GM21737 (cell line): ENCODE measurements around the gene FOXN3.
"Not testable (repeated sequence)": the region's sequence is repeated elsewhere in the genome, so short reads cannot be mapped to it uniquely, and the experiment has no call there.

Experiments
- ATAC-seq: cut with Tn5 transposase; IDR thresholded peaks from one replicate; pipeline ENCODE4 v1.9.1; 2021; ENCODE audit warnings: mild to moderate bottlenecking, moderate library complexity; ENCODE audit not compliant: unreplicated experiment

FOXN3 gene

GRCh38 chr14:89111766-89112543 is 305.1 kb downstream of the FOXN3 start:
- ATAC-seq = not testable (repeated sequence)

- ATAC-seq = not testable (repeated sequence)
These were observed 305.8 kb downstream of the FOXN3 start for GRCh38 chr14:89111232-89111631.

- ATAC-seq = no peak
These were observed 306.9 kb downstream of the FOXN3 start for GRCh38 chr14:89110110-89110509.

- ATAC-seq = no peak
These were observed 308.4 kb downstream of the FOXN3 start for GRCh38 chr14:89108608-89109007.

GRCh38 chr14:89107626-89108025 is 309.4 kb downstream of the FOXN3 start:
- ATAC-seq = no peak
